GM23338 (cell line): Measurements from ENCODE around the gene MAOB. TPM values are rescaled to one million over a fixed set of nuclear protein-coding genes. Genes with fewer than 3 reads are reported as not detected.

Experiments
- ATAC-seq: fragments of 200-7000 bp; cut with Tn5 transposase; 3 replicates; pipeline ENCODE4 v1.9.1; 2020
- DNase-seq: peaks from one replicate; pipeline ENCODE4 v3.0.0-alpha.2; 2015; ENCODE audit warnings: low spot score
- H2AFZ ChIP-seq: fragments of 200-600 bp; sonication (generic); 2 replicates; pipeline ENCODE4 v1.8.0; 2016; ENCODE audit warnings: antibody characterized with exemption, mild to moderate bottlenecking, moderate library complexity
- H3F3A ChIP-seq: fragments of 200-600 bp; sonication (generic); replicated peaks from 2 replicates; pipeline ENCODE4 v1.8.0; 2017; ENCODE audit warnings: antibody characterized with exemption, mixed run types, low read depth
- H3K27ac ChIP-seq: fragments of 200-600 bp; sonication (generic); 2 replicates; pipeline ENCODE4 v1.6.1; 2016; ENCODE audit warnings: low read depth
- H3K27me3 ChIP-seq: fragments of 200-600 bp; sonication (generic); 2 replicates; pipeline ENCODE4 v1.8.0; 2016; ENCODE audit warnings: mild to moderate bottlenecking, mixed run types, moderate library complexity; ENCODE audit not compliant: insufficient read depth
- H3K36me3 ChIP-seq: fragments of 200-600 bp; sonication (generic); 2 replicates; pipeline ENCODE4 v1.8.0; 2016; ENCODE audit warnings: mild to moderate bottlenecking; ENCODE audit not compliant: insufficient read depth
- H3K4me1 ChIP-seq: fragments of 200-600 bp; sonication (generic); 2 replicates; pipeline ENCODE4 v1.8.0; 2016; ENCODE audit warnings: mild to moderate bottlenecking, moderate library complexity; ENCODE audit not compliant: insufficient read depth
- H3K4me2 ChIP-seq: fragments of 200-600 bp; sonication (generic); 2 replicates; pipeline ENCODE4 v1.7.1; 2017; ENCODE audit warnings: mixed run types
- H3K4me3 ChIP-seq: fragments of 200-600 bp; sonication (generic); 2 replicates; pipeline ENCODE4 v1.6.1; 2016; ENCODE audit warnings: mixed run types
- H3K79me2 ChIP-seq: fragments of 200-600 bp; sonication (generic); replicated peaks from 2 replicates; pipeline ENCODE4 v1.8.0; 2017; ENCODE audit warnings: mild to moderate bottlenecking; ENCODE audit not compliant: insufficient read depth
- H3K9me2 ChIP-seq: fragments of 200-600 bp; sonication (generic); 2 replicates; pipeline ENCODE4 v1.8.0; 2017; ENCODE audit not compliant: insufficient read depth
- H4K20me1 ChIP-seq: fragments of 200-600 bp; sonication (generic); replicated peaks from 2 replicates; pipeline ENCODE4 v1.8.0; 2017; ENCODE audit warnings: mild to moderate bottlenecking; ENCODE audit not compliant: insufficient read depth
- H3K27ac Mint-ChIP-seq: 2 replicates; pipeline ENCODE4 v1.8.0; 2020; ENCODE audit warnings: inconsistent platforms, mild to moderate bottlenecking, moderate library complexity, mixed read lengths
- H3K27me3 Mint-ChIP-seq: 3 replicates; pipeline ENCODE4 v1.8.0; 2022; ENCODE audit warnings: low read depth, mild to moderate bottlenecking, moderate library complexity, mixed read lengths, inconsistent platforms; ENCODE audit not compliant: insufficient read depth, poor library complexity
- H3K36me3 Mint-ChIP-seq: 3 replicates; pipeline ENCODE4 v1.8.0; 2021; ENCODE audit warnings: low read depth, mild to moderate bottlenecking, inconsistent platforms, moderate library complexity, mixed read lengths
- H3K4me1 Mint-ChIP-seq: 3 replicates; pipeline ENCODE4 v1.8.0; 2020; ENCODE audit warnings: mild to moderate bottlenecking, inconsistent platforms, mixed read lengths
- H3K4me3 Mint-ChIP-seq: 3 replicates; pipeline ENCODE4 v1.8.0; 2021; ENCODE audit warnings: moderate library complexity, mild to moderate bottlenecking, inconsistent platforms, mixed read lengths
- H3K9me3 Mint-ChIP-seq: 3 replicates; pipeline ENCODE4 v1.8.0; 2020; ENCODE audit warnings: moderate library complexity, mild to moderate bottlenecking, inconsistent platforms, mixed read lengths
- CTCF ChIP-seq, 2 experiments: fragments of 200-600 bp in 1 of 2; sonication (generic) in 1 of 2; conservative IDR thresholded peaks; 2 replicates each; pipeline versions ENCODE4 v1.5.1 to v1.6.1; 2016 to 2017; ENCODE audit warnings: antibody characterized with exemption in 2 of 2, low read depth in 2 of 2, mild to moderate bottlenecking in 2 of 2, moderate library complexity in 1 of 2
- ETS1 ChIP-seq: IDR thresholded peaks from 2 replicates; pipeline ENCODE4 v1.6.1; 2016; ENCODE audit warnings: antibody characterized with exemption
- EZH2 ChIP-seq: fragments of 200-600 bp; sonication (generic); IDR thresholded peaks from one replicate; pipeline ENCODE4 v1.8.0; 2017; ENCODE audit warnings: antibody characterized with exemption, mild to moderate bottlenecking, low read depth; ENCODE audit not compliant: unreplicated experiment
- EZH2phosphoT487 ChIP-seq: fragments of 200-600 bp; sonication (generic); IDR thresholded peaks from one replicate; pipeline ENCODE4 v1.8.1; 2018; ENCODE audit warnings: antibody characterized with exemption; ENCODE audit not compliant: unreplicated experiment
- POLR2AphosphoS5 ChIP-seq: IDR thresholded peaks from 2 replicates; pipeline ENCODE4 v1.6.1; 2016; ENCODE audit warnings: antibody characterized with exemption, low read depth
- REST ChIP-seq: IDR thresholded peaks from one replicate; pipeline ENCODE4 v1.6.1; 2018; ENCODE audit warnings: antibody characterized with exemption; ENCODE audit not compliant: unreplicated experiment
- STAT1 ChIP-seq: IDR thresholded peaks from one replicate; pipeline ENCODE4 v1.6.1; 2016; ENCODE audit warnings: antibody characterized with exemption; ENCODE audit not compliant: unreplicated experiment
- ZNF114 ChIP-seq: fragments of 250-450 bp; sonication (Bioruptor Pico); IDR thresholded peaks from 2 replicates; pipeline ENCODE4 v1.5.0; 2020; ENCODE audit warnings: mild to moderate bottlenecking, moderate library complexity
- ZNF331 ChIP-seq: fragments of 250-450 bp; sonication (Bioruptor Pico); IDR thresholded peaks from 2 replicates; pipeline ENCODE4 v1.5.0; 2020; ENCODE audit warnings: low read depth, mild to moderate bottlenecking, moderate library complexity
- polyA plus RNA-seq: library from polyadenylated mRNA; unstranded; fragments of >200 nt; fragmentation: Nextera tagmentation; extraction: Ambion mirVana; gene quantifications from 2 replicates; pipeline ENCODE4 v1.2.1, GENCODE V29; 2016
- total RNA-seq: library from RNA; depleted of rRNA; stranded (reverse); fragments of >200 nt; shearing (Covaris generic); gene quantifications from 2 replicates; pipeline ENCODE4 v1.2.3, GENCODE V29; 2014

MAOB gene
- total and polyA plus RNA-seq, 2 experiments from 2014 or later: 1.0 to 1.3 TPM

GRCh38 chrX:43758044-43758443 is 124.2 kb downstream of the MAOB start (continued):
- TF ChIP-seq REST: no peak

GRCh38 chrX:43756076-43756475 is 126.2 kb downstream of the MAOB start:
- no peak overlapping the region for H3K27ac Mint-ChIP-seq
- H3K9me3 Mint-ChIP-seq: no peaks in the 10 kb centered on the region
- no peaks in the 10 kb centered on the region for H3K4me1 Mint-ChIP-seq
- TF ChIP-seq EZH2phosphoT487: no peak
- TF ChIP-seq CTCF (conservative IDR thresholded peaks at IDR 0.05; ENCODE audit: low read depth in 2 of 2): no peak
- no peak for TF ChIP-seq ETS1
- no peak for TF ChIP-seq ZNF331 (CRISPR knock-in tag)
- TF ChIP-seq ZNF114 (CRISPR knock-in tag): no peak
- no peak for TF ChIP-seq EZH2
- no peak for TF ChIP-seq POLR2AphosphoS5
- TF ChIP-seq REST: no peak
- TF ChIP-seq STAT1: no peak

More at GRCh38 chrX:43756076-43756475, 126.2 kb downstream of the MAOB start:
- Mint-ChIP-seq H3K36me3 (no peaks in the 10 kb centered on the region), H3K4me3 (no peak overlapping the region), H3K27me3 (peaks cover 3% of the 10 kb centered on the region)
- Histone ChIP-seq H4K20me1 (no peaks in the 10 kb centered on the region), H3K27ac (no peak overlapping the region), H3K4me2 (no peak overlapping the region), H3K4me3 (no peak overlapping the region), H3K4me1 (no peaks in the 10 kb centered on the region), H2AFZ (no peak overlapping the region), H3F3A (no peaks in the 10 kb centered on the region), H3K9me2 (no peaks in the 10 kb centered on the region), H3K79me2 (no peaks in the 10 kb centered on the region), H3K27me3 (no peaks in the 10 kb centered on the region), H3K36me3 (no peaks in the 10 kb centered on the region)
- ATAC-seq: no peak
- DNase-seq: no peak
